ENCODE results near the gene SECISBP2.

The SECISBP2 gene

GRCh38 chr9:89309608-89310474 is 8.5 kb upstream of the SECISBP2 start:
- H3K9me3 ChIP-seq (ENCODE audit: control insufficient read depth, low read length), result no peaks in the 10 kb centered on the region
- no peak for DNase-seq
- peaks cover 22% of the 10 kb centered on the region for H3K4me1 ChIP-seq (ENCODE audit: control insufficient read depth, insufficient read depth, low read length, poor library complexity, severe bottlenecking)
- peak overlapping the region; percentile 72 for H3K4me3 ChIP-seq (ENCODE audit: insufficient read depth, low read depth, low read length, poor library complexity, severe bottlenecking)
- no peaks in the 10 kb centered on the region for H3K36me3 ChIP-seq (ENCODE audit: control insufficient read depth, insufficient read depth, low read length)
- H3K27me3 ChIP-seq (replicated peaks; ENCODE audit: control insufficient read depth, insufficient read depth, low read length, poor library complexity, severe bottlenecking), result no peaks in the 10 kb centered on the region
- H3K27ac ChIP-seq (ENCODE audit: insufficient read depth, low read length, poor library complexity, severe bottlenecking), result peak overlapping the region; percentile 99

GRCh38 chr9:89310475-89311345 is 7.6 kb upstream of the SECISBP2 start, which contains the start of gene CKS2:
Gene CKS2 (plus strand): TSS chr9:89311195. CDS start chr9:89311293, 98 bp downstream.
- peaks cover 22% of the 10 kb centered on the region for H3K4me1 ChIP-seq (ENCODE audit: control insufficient read depth, insufficient read depth, low read length, poor library complexity, severe bottlenecking)
- H3K9me3 ChIP-seq (ENCODE audit: control insufficient read depth, low read length), result no peaks in the 10 kb centered on the region
- peak within 1 kb of the TSS; percentile 72 for H3K4me3 ChIP-seq (ENCODE audit: insufficient read depth, low read depth, low read length, poor library complexity, severe bottlenecking)
- H3K36me3 ChIP-seq (ENCODE audit: control insufficient read depth, insufficient read depth, low read length), result no peaks in the 10 kb centered on the region
- H3K27ac ChIP-seq (ENCODE audit: insufficient read depth, low read length, poor library complexity, severe bottlenecking), result peak within 1 kb of the TSS; percentile 99
- H3K27me3 ChIP-seq (replicated peaks; ENCODE audit: control insufficient read depth, insufficient read depth, low read length, poor library complexity, severe bottlenecking), result no peaks in the 10 kb centered on the region
- DNase-seq, result peak; percentile 100

GRCh38 chr9:89311346-89312221 is 6.7 kb upstream of the SECISBP2 start:
- Histone ChIP-seq H3K9me3 (ENCODE audit: control insufficient read depth, low read length) (no peaks in the 10 kb centered on the region), H3K27me3 (replicated peaks; ENCODE audit: control insufficient read depth, insufficient read depth, low read length, poor library complexity, severe bottlenecking) (no peaks in the 10 kb centered on the region), H3K36me3 (ENCODE audit: control insufficient read depth, insufficient read depth, low read length) (no peaks in the 10 kb centered on the region), H3K4me3 (ENCODE audit: insufficient read depth, low read depth, low read length, poor library complexity, severe bottlenecking) (peak overlapping the region; percentile 65), H3K27ac (ENCODE audit: insufficient read depth, low read length, poor library complexity, severe bottlenecking) (peak overlapping the region; percentile 99), H3K4me1 (ENCODE audit: control insufficient read depth, insufficient read depth, low read length, poor library complexity, severe bottlenecking) (peaks cover 22% of the 10 kb centered on the region)
- no peak for DNase-seq

- Histone ChIP-seq H3K9me3 (ENCODE audit: control insufficient read depth, low read length) (no peaks in the 10 kb centered on the region), H3K4me3 (ENCODE audit: insufficient read depth, low read depth, low read length, poor library complexity, severe bottlenecking) (peak overlapping the region; percentile 65), H3K36me3 (ENCODE audit: control insufficient read depth, insufficient read depth, low read length) (no peaks in the 10 kb centered on the region), H3K4me1 (ENCODE audit: control insufficient read depth, insufficient read depth, low read length, poor library complexity, severe bottlenecking) (peaks cover 22% of the 10 kb centered on the region), H3K27me3 (replicated peaks; ENCODE audit: control insufficient read depth, insufficient read depth, low read length, poor library complexity, severe bottlenecking) (no peaks in the 10 kb centered on the region), H3K27ac (ENCODE audit: insufficient read depth, low read length, poor library complexity, severe bottlenecking) (no peak overlapping the region)
- DNase-seq, result no peak
Observed at GRCh38 chr9:89312222-89312571, 6.1 kb upstream of the SECISBP2 start.

- H3K4me3 ChIP-seq (ENCODE audit: insufficient read depth, low read depth, low read length, poor library complexity, severe bottlenecking), result no peak overlapping the region
- H3K36me3 ChIP-seq (ENCODE audit: control insufficient read depth, insufficient read depth, low read length), result no peaks in the 10 kb centered on the region
- H3K4me1 ChIP-seq (ENCODE audit: control insufficient read depth, insufficient read depth, low read length, poor library complexity, severe bottlenecking), result peaks cover 30% of the 10 kb centered on the region
- no peaks in the 10 kb centered on the region for H3K9me3 ChIP-seq (ENCODE audit: control insufficient read depth, low read length)
- no peaks in the 10 kb centered on the region for H3K27me3 ChIP-seq (replicated peaks; ENCODE audit: control insufficient read depth, insufficient read depth, low read length, poor library complexity, severe bottlenecking)
- no peak overlapping the region for H3K27ac ChIP-seq (ENCODE audit: insufficient read depth, low read length, poor library complexity, severe bottlenecking)
- DNase-seq, result no peak
Observed at GRCh38 chr9:89313842-89314241, 4.5 kb upstream of the SECISBP2 start.

- Histone ChIP-seq H3K27me3 (replicated peaks; ENCODE audit: control insufficient read depth, insufficient read depth, low read length, poor library complexity, severe bottlenecking) (no peaks in the 10 kb centered on the region), H3K4me1 (ENCODE audit: control insufficient read depth, insufficient read depth, low read length, poor library complexity, severe bottlenecking) (peaks cover 34% of the 10 kb centered on the region), H3K9me3 (ENCODE audit: control insufficient read depth, low read length) (no peaks in the 10 kb centered on the region), H3K4me3 (ENCODE audit: insufficient read depth, low read depth, low read length, poor library complexity, severe bottlenecking) (no peak overlapping the region), H3K27ac (ENCODE audit: insufficient read depth, low read length, poor library complexity, severe bottlenecking) (no peak overlapping the region), H3K36me3 (ENCODE audit: control insufficient read depth, insufficient read depth, low read length) (no peaks in the 10 kb centered on the region)
- no peak for DNase-seq
Observed at GRCh38 chr9:89314955-89315354, 3.3 kb upstream of the SECISBP2 start.

- Histone ChIP-seq H3K4me3 (ENCODE audit: insufficient read depth, low read depth, low read length, poor library complexity, severe bottlenecking) (no peak overlapping the region), H3K27ac (ENCODE audit: insufficient read depth, low read length, poor library complexity, severe bottlenecking) (no peak overlapping the region), H3K4me1 (ENCODE audit: control insufficient read depth, insufficient read depth, low read length, poor library complexity, severe bottlenecking) (peaks cover 30% of the 10 kb centered on the region), H3K9me3 (ENCODE audit: control insufficient read depth, low read length) (no peaks in the 10 kb centered on the region), H3K27me3 (replicated peaks; ENCODE audit: control insufficient read depth, insufficient read depth, low read length, poor library complexity, severe bottlenecking) (no peaks in the 10 kb centered on the region), H3K36me3 (ENCODE audit: control insufficient read depth, insufficient read depth, low read length) (peaks cover 5% of the 10 kb centered on the region)
- DNase-seq, result no peak
Observed at GRCh38 chr9:89315482-89315881, 2.8 kb upstream of the SECISBP2 start.

- DNase-seq, result no peak
- Histone ChIP-seq H3K27me3 (replicated peaks; ENCODE audit: control insufficient read depth, insufficient read depth, low read length, poor library complexity, severe bottlenecking) (no peaks in the 10 kb centered on the region), H3K27ac (ENCODE audit: insufficient read depth, low read length, poor library complexity, severe bottlenecking) (no peak overlapping the region), H3K4me3 (ENCODE audit: insufficient read depth, low read depth, low read length, poor library complexity, severe bottlenecking) (no peak overlapping the region), H3K36me3 (ENCODE audit: control insufficient read depth, insufficient read depth, low read length) (peaks cover 6% of the 10 kb centered on the region), H3K9me3 (ENCODE audit: control insufficient read depth, low read length) (no peaks in the 10 kb centered on the region), H3K4me1 (ENCODE audit: control insufficient read depth, insufficient read depth, low read length, poor library complexity, severe bottlenecking) (peaks cover 21% of the 10 kb centered on the region)
Observed at GRCh38 chr9:89317282-89317681, 1.0 kb upstream of the SECISBP2 start.

- DNase-seq, result no peak
- H3K4me1 ChIP-seq (ENCODE audit: control insufficient read depth, insufficient read depth, low read length, poor library complexity, severe bottlenecking), result peaks cover 17% of the 10 kb centered on the region
Observed at GRCh38 chr9:89319015-89319905, 960 bp downstream of the SECISBP2 start.

More at GRCh38 chr9:89319015-89319905, 960 bp downstream of the SECISBP2 start:
- Histone ChIP-seq H3K36me3 (ENCODE audit: control insufficient read depth, insufficient read depth, low read length) (peaks cover 12% of the 10 kb centered on the region), H3K27me3 (replicated peaks; ENCODE audit: control insufficient read depth, insufficient read depth, low read length, poor library complexity, severe bottlenecking) (no peaks in the 10 kb centered on the region), H3K27ac (ENCODE audit: insufficient read depth, low read length, poor library complexity, severe bottlenecking) (peak overlapping the region; percentile 100), H3K4me3 (ENCODE audit: insufficient read depth, low read depth, low read length, poor library complexity, severe bottlenecking) (peak overlapping the region; percentile 83), H3K9me3 (ENCODE audit: control insufficient read depth, low read length) (no peaks in the 10 kb centered on the region)

All from effector memory CD4-positive, alpha-beta T cell (primary cell).